Measurements from ENCODE around the gene DIP2C.

Gene DIP2C

GRCh38 chr10:689452-690371 is at the start of gene DIP2C:
Gene DIP2C, minus strand, starts transcription at chr10:689668. Its CDS starts 90 bp downstream, at chr10:689578.
- DNase-seq (ENCODE audit: low read depth) = no peak
- TF ChIP-seq CTCF (IDR thresholded peaks at IDR 0.05; ENCODE audit: control insufficient read depth, extremely low read depth, insufficient read depth) = no peak
- peak within 1 kb of the TSS; percentile 73 for H3K4me3 ChIP-seq (ENCODE audit: low read depth, low read length)

- no peak for DNase-seq (ENCODE audit: low read depth)
- H3K4me3 ChIP-seq (ENCODE audit: low read depth, low read length) = no peak overlapping the region
- no peak for TF ChIP-seq CTCF (IDR thresholded peaks at IDR 0.05; ENCODE audit: control insufficient read depth, extremely low read depth, insufficient read depth)
These were observed 45.0 kb upstream of the DIP2C start for GRCh38 chr10:734481-734880.

- no peak overlapping the region for H3K4me3 ChIP-seq (ENCODE audit: low read depth, low read length)
- TF ChIP-seq CTCF (IDR thresholded peaks at IDR 0.05; ENCODE audit: control insufficient read depth, extremely low read depth, insufficient read depth) = no peak
- DNase-seq (ENCODE audit: low read depth) = no peak
These were observed 43.6 kb upstream of the DIP2C start for GRCh38 chr10:733086-733485.

- H3K4me3 ChIP-seq (ENCODE audit: low read depth, low read length) = no peak overlapping the region
- no peak for DNase-seq (ENCODE audit: low read depth)
- TF ChIP-seq CTCF (IDR thresholded peaks at IDR 0.05; ENCODE audit: control insufficient read depth, extremely low read depth, insufficient read depth) = no peak
These were observed 39.7 kb upstream of the DIP2C start for GRCh38 chr10:729213-729612.

GRCh38 chr10:728603-729002 is 39.1 kb upstream of the DIP2C start:
- TF ChIP-seq CTCF (IDR thresholded peaks at IDR 0.05; ENCODE audit: control insufficient read depth, extremely low read depth, insufficient read depth) = no peak
- DNase-seq (ENCODE audit: low read depth) = no peak
- H3K4me3 ChIP-seq (ENCODE audit: low read depth, low read length) = no peak overlapping the region

- DNase-seq (ENCODE audit: low read depth) = no peak
- TF ChIP-seq CTCF (IDR thresholded peaks at IDR 0.05; ENCODE audit: control insufficient read depth, extremely low read depth, insufficient read depth) = no peak
These were observed 37.8 kb upstream of the DIP2C start for GRCh38 chr10:727162-727790.

More at GRCh38 chr10:727162-727790, 37.8 kb upstream of the DIP2C start:
- H3K4me3 ChIP-seq (ENCODE audit: low read depth, low read length) = no peak overlapping the region
